Inflammatory macrophage (primary cell): Measurements from ENCODE around the gene CEP295NL.
"Not testable (repeated sequence)": the region's sequence is repeated elsewhere in the genome, so short reads cannot be mapped to it uniquely, and the experiment has no call there.

Experiments used
- DNase-seq, 2 donors: peaks; one replicate each; pipeline ENCODE4 v3.0.0-alpha.2; 2020 to 2022
- total RNA-seq, 18 experiments: gene quantifications; one replicate each; lab custom pipeline; 2026; ENCODE audit warnings: mixed read lengths in 6 of 18, inconsistent platforms in 2 of 18; lab: John Stamatoyannopoulos, UW

Gene CEP295NL, protein sequence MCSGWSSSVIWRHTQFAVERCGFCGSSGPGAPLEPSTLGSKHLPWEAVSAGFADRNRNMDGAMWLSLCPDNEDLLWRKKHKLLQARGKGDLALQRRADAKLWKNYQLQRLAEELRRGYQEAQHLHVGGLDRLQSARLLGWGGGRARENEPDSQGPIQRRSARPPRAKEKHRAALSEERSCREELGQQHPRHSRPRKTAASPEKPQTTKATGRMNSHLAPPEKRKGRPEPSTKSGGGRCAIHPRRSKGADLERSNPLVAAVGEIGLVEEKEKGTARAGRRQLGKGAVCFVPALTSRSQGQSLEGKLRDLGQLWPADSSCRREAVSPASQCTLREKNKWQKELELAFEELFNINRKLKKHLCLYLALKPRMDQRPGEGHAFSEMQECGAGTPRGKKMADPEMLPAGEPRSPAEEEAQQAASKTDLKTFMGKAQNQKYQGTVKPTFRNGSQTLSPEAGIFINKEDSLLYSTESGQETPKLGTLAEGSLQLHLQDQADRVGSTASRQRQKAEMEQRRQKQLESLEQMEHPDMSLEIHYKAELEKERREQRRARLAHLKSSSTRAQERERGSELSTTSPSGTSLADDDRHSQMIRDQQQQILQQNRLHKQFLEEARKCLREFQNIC
- 0.31 to 5.3 (median 1.1) reads per million in 18 experiments for total RNA-seq

DNA sequence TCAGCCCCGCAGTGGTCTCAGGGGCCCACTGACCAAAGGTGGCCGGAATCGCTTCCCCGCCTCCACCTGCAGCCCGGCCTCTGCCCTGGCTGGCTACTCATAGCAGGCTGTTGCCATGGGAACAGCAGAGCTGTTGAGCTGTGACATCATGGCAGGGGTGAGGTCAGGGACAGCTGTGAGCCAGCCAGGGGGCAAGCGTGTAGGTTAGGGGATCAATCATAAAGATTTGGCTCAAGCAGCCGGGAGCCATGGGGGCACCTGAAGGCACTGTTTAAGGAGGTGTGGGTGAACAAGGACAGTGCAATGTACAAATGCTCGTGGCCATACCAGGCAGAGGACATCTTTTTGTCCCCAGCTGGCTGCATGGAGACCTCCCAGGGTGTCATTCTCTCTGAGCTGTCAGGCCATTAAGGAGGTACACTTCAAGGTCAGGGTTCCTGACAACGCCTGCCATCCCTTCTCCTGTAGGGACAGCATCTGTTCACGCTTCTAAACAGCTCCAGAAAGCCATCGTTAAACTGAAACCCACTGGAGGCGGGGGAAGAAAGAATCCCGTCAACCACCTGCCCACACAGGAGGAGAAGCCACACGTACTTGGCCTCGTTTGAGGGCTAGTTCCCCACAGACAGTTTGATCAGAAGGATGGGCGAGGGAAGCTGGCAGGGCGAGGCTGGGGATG lies at the start of gene CEP295NL:
TSS of gene CEP295NL (minus strand) at position 101 of the 679 bp plus-strand sequence. CDS start 1,373 bp downstream, outside the sequence.
- DNase-seq = peak in 1 of 2 donors; percentile 43

DNA sequence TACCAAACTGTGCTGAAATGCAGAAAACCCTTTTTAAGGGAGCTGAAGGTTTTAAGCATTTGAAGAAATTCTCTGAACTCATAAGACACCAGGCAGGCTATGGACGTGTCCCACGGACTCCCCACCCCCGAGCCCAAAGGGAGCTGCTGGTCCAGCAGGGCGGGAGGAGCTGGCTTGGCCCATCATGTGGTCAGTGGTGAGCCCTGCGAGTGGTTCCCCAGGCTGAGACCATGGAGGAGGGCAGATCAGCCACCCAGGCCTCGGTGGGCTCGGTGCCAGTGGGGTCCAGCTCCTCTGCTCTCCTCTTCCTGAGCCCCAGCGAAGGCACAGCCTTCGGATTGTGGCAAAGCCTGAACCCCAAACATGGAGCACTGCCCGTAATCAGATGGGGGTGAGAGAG lies 49.7 kb upstream of the CEP295NL start:
- no peak for DNase-seq

DNA sequence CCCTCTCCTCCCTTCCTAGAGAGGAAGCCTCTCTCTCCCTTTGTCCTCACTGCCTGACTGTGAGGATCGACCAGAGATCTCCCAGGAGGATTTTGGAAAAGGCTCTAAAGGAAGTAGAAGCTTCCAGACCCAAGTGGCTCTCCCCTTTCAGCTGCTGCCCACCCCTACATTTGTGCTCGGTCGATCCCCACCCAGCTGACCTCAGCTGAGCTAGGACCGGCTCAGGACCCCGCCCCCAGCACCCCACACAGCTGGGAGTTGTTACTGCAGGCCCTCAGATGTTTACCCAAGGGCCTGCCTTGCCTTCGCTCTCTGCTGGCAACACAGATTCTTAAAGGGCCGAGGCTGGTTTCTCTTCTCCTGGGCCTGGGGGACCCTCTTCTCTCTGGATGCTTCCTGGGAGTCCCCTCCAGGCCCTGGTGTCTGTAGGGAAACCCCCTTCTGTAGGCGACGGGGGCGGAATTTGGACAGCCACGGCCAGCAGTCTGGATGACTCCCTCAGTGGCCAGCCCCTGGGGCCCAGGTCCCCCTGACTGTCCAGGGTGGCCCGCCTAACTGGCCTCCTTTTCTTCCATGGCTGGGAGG lies 49.1 kb upstream of the CEP295NL start:
- no peak for DNase-seq

DNA sequence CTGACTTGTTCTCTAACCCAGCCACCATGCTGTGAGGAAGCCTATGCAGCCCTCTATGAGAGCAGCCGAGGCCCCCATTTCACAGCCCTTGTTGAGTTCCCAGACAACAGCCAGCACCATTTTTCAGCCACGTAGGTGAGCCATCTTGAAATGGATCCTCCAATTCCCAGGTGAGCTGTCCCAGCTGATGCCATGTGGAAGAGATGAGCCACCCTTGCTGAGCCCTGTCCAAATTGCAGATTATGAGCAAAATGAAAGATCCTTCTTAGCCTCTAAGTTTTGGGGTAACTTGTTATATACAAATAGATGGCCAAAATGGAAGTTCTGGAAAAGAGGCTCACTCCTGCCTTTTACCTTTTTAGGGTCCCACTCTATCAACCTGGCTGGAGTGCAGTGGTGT lies 47.9 kb upstream of the CEP295NL start:
- no peak for DNase-seq

DNA sequence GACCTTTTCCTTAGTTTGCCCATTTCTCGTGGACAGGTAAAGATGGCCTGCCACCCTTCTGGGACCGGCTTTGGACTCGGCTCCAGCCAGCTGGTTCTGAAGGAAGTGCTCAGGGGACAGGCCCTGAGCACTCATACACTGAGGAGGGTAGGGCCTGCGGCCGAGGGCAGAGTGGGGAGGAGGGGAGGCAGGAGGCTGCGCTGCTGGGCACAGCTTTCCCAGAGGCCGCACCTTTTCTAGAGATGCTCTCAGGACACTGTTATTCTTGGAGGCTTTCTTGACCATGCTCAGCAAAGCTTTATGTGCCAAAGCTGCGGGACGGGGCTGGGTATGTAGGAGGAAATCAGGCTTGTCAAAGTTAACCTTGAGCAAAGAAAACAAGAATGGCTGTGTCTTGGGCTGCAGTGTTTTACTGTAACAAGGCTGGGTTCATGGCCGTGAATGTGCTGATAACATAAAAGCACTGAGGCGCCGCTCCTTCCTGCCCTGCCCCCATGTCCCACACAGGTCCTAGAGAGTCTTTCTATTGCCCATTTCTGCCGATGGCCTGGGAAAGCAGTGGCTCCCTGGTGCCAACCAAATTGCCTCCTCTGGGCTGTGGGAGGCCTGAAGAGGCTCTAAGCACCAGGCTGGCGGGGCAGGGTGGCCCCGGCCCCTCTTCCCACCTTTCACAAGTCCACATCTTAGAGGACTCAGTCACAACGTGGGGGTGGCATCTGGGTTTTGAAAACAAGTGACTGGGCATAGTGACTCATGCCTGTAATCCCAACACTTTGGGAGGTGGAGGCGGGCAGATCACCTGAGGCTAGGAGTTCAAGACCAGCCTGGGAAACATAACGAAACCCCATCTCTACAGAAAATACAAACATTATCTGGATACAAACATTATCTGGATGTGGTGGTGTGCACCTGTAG lies 44.5 kb upstream of the CEP295NL start:
- DNase-seq = peak in 1 of 2 donors; percentile 19

DNA sequence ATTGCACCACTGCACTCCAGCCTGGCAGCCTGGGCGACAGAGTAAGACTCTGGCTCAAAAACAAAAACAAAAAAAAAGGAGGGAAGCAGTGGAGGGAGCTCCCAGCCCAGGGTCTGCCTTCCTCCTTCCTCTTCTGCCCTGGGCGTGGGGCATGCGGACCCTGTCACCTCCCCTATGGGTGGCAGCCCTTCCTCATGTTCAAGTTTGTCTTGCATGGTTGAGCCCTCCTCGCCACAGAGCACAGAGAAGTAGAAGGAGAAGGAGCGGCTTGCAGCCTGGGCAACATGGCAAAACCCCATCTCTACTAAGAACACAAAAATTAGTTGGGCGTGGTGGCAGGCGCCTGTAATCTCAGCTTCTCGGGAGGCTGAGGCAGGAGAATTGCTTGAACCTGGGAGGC lies 43.6 kb upstream of the CEP295NL start:
- peak in 1 of 2 donors; percentile 13 for DNase-seq

DNA sequence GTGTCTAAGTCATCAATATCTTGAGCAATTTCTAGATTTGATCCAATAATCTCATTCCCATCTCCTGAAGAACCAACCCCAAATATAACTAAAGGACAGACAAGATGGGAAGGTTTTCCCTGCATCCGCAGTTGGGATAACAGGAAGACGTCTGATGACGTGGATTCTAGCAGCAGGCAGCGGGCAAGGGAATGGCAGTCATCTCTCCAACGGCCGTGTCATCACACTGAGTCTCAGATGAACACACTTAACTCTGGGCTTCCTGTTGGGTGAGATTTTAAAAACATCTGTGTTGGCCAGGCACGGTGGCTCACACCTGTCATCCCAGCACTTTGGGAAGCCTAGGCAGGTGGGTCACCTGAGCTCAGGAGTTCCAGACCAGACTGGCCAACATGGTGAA lies 43.1 kb upstream of the CEP295NL start:
- DNase-seq = no peak

DNA sequence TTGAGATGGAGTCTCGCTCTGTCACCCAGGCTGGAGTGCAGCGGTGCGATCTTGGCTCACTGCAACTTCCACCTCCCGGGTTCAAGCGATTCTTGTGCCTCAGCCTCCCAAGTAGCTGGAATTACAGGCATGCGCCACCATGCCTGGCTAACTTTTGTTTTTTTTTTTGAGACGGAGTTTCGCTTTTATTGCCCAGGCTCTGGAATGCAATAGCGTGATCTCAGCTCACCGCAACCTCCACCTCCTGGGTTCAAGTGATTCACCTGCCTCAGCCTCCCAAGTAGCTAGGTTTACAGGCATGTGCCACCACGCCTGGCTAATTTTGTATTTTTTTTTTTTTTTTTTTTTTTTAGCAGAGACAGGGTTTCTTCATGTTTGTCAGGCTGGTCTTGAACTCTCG lies 42.5 kb upstream of the CEP295NL start:
- DNase-seq = not testable (repeated sequence)

DNA sequence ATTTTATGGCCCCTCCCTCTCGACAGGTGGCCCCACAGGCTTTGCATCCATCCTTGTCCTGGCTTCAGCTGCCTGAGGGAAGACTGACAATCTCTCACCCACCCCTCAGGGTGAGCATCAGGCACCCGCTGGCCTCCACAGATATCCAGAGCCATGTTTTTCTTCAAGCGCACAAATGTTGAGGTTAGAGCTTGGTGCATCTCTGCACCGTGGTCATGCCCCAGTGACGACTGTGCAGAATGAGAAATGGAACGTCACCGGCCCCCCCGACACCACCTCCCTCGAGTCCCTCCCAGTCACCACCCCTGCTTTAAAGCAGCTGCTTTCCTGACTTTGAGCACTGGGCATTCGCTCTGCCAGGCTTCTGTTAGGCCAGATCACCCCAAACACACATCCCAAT lies 42.0 kb upstream of the CEP295NL start:
- DNase-seq = no peak

DNA sequence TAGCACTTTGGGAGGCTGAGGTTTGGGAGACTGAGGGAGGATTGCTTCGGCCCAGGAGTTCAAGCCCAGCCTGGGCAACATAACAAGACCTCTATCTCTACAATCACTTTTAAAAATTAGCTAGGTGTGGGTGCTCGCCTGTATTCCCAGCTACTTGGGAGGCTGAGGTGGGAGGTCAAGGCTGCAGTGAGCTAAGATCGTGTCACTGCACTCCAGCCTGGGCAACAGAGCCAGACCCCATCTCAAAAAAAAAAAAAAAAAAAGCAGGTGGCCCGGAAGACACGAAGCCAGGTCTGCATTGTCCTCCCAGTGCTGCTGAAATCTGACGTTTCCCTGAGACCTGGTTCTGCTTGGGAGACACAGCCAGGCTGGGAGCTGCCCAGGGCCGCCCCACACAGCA lies 41.0 kb upstream of the CEP295NL start:
- no peak for DNase-seq

DNA sequence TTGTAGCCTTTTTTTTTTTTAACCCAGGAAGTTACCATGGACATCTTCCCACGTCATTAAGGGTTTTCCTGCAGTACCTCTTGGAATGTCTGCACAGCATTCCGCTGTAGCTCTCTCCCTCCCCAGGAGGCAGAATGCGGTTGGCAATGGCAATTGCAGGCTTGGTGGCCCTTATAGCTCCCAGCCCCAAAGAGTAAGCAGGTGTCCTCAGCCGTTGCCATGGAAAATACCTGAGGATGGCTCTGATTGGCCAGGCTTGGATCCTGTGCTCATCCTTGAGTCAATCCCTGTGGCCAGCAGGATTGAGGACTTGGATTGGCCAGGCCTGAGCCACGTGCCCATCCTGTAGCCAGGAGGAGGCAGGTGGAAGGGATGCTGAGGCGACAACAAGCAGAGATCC lies 37.7 kb upstream of the CEP295NL start:
- no peak for DNase-seq

DNA sequence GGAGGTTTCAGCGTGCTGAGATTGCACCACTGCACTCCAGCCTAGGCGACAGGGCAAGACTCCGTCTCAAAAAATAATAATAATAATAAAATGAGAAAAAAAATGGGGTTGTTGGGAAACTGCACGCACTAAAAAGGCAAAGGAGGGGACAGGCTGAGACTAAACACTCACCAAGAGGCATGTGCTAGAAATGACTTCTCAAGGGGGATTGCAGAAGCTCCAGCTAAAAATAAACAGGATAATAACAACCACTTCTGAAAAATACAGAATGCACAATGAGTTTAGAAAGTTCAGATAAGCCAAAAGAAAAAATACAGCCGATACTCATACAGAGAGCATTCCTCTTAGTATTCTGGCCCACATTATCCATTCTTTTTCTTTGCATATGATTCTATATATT lies 37.3 kb upstream of the CEP295NL start:
- DNase-seq = no peak

DNA sequence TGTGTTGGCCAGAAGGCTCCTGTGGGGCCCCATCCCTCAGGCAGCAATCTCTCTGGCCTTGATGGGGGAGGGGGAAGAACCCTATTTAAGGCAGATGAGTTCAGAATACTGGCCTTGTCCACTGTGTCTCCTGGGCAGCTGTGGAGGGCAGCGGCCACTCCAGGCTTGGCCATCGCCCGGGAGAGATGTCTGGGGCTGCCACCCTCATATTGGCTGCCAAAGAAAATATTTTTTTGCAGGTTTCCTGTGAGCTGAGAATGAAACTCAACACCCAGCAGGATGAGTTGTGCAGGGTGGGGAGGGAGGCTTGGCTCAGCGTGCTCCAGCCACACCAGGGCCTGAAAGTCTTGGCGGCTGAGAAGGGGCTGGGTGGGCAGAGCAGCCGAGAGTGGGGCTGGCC lies 36.6 kb upstream of the CEP295NL start:
- no peak for DNase-seq

DNA sequence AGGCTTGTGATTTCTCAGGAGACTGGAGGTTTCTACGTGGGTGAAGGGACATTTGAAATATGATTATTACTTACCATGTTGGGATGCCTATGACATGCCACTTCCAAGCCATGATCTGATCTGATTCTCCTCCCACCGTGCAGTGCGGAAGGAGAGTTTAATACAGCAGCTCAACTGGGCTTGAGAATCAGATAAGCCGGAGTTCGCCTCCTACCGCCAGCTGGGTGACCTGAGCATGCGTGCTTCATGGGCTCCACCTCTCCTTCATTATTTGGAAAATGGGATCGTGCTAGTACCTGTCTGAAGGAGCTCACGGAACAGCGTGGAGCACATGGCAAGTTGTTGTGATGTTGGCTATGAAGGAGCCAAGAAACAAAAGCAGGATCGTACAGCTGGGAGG lies 34.6 kb upstream of the CEP295NL start:
- no peak for DNase-seq

DNA sequence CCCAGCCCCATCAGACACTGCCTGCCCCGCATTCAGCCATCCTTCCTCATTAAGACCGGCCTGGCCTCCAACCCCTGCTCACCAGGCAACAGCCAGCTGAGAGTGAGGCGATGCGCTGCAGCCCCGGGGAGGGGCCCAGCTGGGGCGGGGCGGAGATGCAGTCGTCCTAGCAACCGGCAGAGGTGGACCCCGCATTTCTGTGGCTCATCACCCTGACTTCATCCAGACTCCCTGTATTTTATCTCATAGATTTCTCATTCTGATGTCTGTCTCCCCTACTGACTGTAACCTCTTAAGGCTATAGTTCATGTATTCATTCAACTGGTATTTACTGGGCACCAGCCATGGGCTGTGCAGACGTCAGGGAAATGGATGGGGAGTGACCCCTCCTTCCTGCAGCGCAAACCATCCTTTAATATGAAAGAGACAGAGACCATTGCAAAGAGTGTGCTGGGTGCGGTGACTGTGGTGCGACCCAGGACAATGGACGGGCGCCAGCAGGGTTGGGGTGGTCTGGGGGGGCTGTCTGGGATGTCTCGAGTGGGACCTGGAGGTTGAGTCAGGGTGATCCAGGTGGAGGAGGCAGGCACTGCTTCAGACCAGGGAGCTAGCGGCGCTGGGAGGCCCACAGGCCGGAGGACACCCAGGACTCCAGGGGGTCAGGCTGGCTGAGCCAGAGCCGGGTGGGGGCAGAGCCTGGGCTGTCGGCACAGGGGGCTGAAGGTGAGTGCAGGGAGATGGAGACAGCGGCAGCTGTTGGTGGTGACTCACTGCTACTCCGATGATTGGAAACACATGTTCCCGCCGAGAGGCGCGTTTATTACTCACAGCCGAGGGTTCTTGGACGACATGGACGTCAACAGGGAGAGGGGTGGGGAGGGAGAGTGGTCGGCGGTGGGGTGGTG lies 32.7 kb upstream of the CEP295NL start:
- no peak for DNase-seq

DNA sequence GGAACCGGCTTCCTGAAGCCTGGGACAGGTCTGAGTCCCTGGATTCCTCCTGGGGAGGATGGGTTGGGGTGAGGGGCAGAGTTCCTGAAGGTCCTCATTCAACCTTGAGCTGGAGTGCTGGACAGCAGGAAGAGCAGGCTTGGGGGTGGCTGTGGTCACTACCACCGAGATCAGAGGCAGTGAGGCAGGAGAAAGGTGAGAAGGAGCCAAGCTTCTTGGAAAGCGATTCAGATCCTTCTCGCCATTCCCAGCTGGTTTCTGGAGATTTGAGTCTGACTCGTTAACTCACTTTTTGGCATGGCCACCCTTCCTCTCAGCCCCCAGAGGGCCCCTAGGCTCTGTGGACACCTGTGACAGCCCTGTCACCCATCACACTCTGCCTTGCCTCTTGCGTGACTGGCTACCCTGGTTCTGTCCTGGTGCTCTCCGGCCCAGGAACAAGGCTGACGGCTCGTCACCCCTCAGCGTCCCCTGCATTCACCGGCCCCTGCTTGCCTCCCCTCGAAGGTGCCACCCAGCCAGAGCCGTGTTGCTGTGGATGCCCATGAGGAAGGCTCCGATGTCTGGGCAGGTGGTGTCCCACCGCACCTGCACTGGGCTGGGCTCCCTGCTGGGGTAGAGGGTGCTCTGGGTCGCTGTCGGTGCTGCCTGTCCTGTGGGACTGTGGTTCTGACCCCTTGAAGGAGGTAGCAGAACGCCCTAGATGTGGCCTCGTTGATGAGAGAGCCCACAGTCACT lies 31.8 kb upstream of the CEP295NL start:
- DNase-seq = no peak

DNA sequence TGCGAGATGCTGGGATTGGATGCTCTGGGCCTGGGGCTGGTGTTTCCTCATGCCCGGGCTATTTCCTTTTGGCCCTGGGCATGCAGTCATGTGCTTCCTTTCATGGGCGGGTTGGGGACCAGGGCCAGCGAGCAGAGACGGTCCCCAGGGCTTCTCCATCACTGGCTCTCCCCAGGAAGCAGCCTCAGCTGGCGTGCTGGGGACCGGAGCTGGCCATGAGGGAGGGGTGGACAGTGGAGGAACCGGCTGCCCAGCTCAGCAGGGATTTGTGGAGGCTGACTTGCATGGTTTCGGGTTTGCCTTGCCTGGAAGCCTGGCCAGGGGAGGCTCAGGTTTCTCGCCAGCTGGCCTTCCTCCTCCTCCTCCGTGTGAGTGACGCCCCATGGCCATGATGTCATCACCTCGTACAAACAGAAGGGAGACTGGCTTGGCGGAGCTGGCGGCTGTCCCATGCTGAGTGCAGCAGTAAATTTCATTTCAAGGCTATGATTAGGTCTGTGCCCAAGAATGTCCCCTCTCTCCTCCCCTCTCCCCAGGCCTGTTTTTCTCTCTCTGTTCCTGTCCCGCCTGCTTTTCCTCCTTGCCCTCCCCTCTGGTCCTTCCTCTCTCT lies 31.1 kb upstream of the CEP295NL start:
- peak; percentile 68 to 73 for DNase-seq

DNA sequence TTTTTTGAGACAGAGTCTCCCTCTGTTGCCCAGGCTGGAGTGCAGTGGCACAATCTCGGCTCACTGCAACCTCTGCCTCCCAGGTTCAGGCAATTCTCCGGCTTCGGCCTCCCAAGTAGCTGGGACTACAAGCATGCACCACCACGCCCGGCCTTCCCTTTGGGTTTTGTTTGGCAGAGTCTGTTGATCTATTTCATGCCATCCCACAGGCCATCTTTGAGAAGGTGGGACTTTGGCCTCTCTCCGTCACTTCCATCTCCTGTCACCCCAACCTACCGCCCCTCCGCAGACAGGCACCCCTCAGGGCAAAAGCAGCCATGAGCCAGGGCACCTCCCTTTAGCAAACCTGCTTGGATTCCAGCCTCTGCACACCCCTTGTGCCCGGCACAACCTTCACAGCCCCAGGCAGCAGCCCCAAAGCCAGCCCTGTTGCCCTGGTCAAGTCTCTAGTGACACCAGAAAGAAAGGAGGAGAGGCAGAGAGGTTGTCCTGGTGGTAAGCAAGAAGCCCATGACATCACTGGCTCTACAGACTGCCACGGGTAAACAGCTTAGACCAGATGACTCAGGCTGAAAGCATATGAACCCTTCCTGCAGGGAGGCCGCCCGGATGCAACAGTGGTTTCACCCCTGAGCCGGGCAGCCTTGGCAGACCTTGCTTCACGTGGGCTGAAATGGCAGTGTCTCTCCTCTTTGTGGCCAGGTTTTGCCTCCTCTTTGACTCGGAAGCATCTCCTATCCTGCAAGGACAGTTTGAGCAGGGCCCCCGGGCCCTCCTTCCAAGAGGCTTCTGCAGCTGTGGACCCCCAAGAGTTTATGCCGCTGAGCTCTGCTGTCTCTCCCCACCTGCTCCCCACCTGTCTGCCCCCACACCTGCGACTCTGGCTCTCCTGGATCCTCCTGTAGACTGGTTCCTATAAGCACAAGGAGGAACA lies 30.3 kb upstream of the CEP295NL start:
- peak; percentile 46 to 57 for DNase-seq
